ENCODE data around the gene NOD2.

NOD2 gene

DNA sequence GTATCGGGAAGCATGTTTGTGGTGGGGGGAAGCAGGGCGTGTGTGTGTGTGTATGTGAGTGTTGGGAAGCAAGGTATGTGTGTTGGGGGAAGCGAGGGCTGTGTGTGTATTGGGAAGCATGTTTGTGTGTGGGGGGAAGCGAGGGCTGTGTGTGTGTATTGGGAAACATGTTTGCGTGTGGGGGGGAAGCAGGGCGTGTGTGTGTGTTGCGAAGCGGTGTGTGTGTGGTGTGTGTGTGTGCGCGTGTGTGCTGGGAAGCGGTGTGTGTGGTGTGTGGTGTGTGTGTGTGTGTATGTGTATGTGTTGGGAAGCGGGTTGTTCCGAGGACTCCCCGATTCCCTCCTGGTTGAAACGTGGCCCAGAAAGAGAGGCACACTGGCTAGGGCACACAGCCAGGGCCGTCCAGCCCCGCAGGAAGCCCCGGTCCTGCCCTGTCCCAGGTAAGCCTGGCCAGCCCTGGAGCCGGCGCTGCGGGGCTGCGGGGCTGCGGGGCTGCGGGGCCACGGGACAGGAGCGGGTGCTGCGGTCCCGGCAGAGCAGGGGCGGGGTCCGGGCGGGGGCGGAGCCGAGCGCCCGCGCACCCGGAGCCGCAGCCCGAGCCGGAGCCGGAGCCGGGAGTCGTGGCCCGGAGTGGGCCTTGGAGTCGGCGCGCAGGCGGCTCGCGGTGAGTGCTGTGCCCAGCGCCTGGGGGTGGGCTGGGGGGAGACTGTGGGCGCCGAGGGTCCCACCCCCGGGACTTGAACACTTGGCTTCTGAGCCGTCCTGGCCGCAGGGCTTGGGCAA lies at the start of gene NOD2:
Gene NOD2 (plus strand): TSS at position 608 of the 783 bp plus-strand sequence. CDS start 5,890 bp downstream, outside the sequence.
- peak; percentile 42 for DNase-seq

- DNase-seq: no peak
Observed at GRCh38 chr16:50644245-50644644, 49.2 kb upstream of the NOD2 start.

DNA sequence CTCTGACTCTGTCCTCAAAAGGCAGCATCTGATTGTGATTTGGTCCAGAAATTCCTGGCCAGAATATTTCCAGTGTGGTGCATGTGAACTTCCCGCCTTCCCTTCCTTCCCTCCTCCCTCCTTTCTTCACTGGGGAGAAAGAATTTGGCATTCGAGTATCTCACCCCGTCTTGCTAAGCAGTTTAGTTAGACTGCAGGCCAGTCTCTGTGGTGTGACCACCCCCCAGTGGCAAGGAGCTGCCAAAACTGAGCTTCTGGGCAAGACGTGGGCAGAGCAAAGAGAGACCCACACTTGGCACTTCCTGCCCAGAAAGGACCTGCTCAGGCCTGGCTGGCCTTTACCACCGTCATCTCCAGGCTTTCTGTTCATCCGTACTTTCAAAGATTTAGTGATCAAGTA lies 48.7 kb upstream of the NOD2 start:
- DNase-seq: peak; percentile 44

GRCh38 chr16:50645563-50646220 lies 47.7 kb upstream of the NOD2 start:
- peak; percentile 60 for DNase-seq

DNA sequence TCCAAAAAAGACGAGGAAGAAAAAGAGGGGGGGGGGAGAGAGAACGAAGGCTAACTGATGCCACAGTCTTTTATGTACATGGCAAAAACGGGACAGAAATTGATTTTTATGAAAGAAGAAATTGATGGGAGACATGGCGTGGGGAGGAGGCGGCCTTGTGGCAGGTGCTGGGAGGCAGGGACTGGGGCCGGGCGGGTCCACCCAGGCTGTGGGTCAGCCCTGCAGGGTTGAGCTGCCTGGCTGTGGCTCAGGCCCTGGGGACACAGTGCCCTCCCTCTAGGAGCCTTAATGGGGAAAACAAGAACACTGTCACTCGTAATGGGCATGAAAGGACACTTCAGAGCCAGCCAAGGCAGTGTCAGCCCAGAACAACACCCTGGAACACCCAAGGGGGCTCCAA lies 47.1 kb upstream of the NOD2 start:
- DNase-seq: no peak

- DNase-seq: no peak
Observed at GRCh38 chr16:50651835-50652438, 41.5 kb upstream of the NOD2 start.

GRCh38 chr16:50652836-50653425 lies 40.5 kb upstream of the NOD2 start:
- DNase-seq: no peak

- peak; percentile 45 for DNase-seq
Observed at GRCh38 chr16:50653633-50654519, 39.5 kb upstream of the NOD2 start.

DNA sequence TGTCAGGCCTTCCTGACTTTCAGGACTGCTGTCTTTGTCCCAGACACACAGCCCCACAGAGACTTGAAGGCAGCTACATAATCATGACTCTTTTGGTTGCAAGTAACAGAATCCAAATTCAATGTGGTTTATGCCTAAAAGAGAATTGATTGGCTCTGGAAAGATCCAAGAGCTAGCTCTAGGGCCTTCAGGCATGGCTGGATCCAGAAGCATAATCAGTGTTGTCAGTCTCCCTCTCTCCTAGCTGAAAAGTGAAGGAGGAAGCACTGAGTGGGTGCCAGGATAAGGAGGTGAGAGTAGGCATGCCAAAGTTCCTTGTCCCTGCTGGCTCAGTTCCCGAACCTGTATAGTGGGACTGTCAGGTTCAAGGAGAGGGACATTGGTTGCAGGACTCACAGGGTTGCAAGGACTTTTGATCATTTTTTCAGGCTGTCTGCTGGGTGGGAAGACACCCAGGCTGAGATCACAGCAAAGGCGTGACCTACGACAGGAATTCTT lies 37.8 kb upstream of the NOD2 start:
- no peak for DNase-seq

DNA sequence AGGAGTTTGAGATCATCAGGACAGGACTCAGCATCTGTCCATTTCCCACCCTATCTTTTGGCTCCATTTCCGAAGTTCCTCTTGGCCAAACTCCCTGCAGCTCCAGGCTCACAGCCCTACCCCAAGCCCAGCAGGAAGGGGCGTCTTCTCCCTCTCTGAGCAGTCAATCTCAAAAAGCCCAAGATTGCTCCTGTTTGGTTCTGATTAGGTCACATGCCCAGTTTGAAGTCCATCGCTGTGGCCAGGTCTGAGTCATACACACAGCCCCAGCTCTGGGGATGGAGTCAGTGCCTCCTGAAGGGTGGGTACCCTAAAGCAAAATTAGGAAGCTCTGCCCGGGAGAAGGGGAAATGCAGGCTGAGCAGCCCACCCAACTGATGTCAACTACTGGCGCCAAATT lies 36.2 kb upstream of the NOD2 start:
- DNase-seq: no peak

DNA sequence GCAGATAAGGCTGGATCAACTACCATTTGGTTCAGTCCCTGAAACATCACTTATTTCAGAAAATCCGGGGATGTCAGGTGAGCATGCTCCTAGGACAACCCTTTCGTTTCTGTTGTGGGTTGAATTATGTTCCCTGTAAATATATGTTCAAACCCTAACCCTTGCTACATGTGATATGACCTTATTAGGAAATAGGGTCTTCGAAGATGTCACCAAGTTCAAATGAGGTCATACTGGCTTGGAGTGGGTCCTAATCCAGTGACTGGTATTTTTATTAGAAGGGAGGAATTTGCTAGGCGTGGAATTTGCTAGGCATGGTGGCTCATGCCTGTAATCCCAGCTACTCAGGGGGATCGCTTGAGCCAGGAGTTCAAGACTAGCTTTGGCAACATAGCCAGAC lies 33.6 kb upstream of the NOD2 start:
- DNase-seq: no peak

- no peak for DNase-seq
Observed at GRCh38 chr16:50662306-50662940, 31.0 kb upstream of the NOD2 start.

- DNase-seq: no peak
Observed at GRCh38 chr16:50664270-50664669, 29.1 kb upstream of the NOD2 start.

GRCh38 chr16:50665128-50665878 lies 28.1 kb upstream of the NOD2 start:
- DNase-seq: peak; percentile 93

DNA sequence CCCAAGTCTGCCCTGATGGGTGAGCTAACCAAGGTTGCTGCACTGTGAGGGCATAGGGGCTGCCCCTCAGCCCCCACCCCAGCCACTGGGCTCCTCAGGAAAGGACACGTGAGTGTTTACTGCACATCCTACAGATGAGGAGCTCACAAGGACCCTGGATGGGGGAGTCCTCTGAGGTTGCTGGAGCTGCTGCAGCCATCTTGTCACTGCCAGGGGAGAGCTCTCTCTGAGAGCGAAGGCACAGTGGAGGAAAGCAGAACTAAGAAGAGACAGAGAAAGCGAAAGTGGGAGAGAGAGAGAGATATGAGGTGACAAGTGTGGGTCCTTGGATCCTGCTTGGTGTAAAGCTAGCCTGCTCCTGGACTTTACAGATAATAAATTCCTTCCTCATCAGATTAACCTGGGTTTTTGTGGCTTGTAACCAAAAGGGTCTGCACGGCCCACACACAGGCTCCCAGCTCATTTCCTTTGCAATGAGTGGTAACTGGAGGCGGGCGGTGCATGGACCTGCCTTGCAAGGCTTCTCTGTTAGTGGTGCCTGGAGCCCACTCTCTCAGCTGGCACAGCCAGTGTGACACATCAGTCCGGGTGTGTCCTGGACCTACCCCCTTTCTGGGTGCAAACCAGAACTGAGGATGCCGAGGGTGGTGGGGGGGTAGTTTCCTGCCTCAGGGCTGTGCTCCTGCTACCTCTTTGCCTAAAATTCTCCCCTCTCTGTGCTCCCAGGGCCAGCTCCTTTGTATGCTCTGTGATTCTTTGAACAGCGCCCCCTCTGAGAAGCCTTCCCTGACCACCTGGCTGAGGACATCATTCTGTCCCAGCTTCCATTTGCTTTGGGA lies 26.5 kb upstream of the NOD2 start:
- DNase-seq: no peak

GRCh38 chr16:50667497-50668367 lies 25.7 kb upstream of the NOD2 start:
- no peak for DNase-seq

DNA sequence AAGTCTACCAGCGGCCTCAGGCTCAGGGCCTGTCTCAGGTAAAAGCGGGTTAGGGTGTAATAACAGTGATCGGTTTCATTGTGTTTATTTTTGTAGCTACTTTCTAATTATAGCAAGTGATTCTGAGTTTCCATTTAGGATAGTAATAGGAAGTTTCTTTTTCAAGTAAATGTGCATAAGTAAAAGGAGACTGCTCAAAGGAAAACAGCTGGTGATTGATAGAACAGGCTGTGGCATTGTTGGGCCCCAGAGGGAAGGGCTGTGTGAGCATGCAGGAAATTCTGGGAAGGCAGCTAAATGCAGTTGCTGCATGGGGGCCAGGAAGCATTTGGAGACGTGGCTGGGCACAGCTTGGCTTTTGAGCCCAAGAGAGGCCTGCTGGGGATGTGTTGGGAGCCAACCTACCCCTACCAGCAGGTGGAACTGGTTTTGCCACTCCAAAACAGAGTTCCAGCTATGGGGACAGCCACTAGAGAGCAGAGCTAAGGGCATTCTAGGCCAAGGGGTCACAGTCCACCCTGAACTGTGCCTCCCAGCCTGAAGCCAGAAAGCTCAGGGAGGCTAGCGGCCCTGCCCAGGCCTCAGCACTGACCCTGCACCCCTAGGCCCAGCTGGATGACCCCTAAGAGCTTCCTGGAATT lies 24.9 kb upstream of the NOD2 start:
- no peak for DNase-seq

GRCh38 chr16:50669741-50670140 lies 23.7 kb upstream of the NOD2 start:
- DNase-seq: no peak

DNA sequence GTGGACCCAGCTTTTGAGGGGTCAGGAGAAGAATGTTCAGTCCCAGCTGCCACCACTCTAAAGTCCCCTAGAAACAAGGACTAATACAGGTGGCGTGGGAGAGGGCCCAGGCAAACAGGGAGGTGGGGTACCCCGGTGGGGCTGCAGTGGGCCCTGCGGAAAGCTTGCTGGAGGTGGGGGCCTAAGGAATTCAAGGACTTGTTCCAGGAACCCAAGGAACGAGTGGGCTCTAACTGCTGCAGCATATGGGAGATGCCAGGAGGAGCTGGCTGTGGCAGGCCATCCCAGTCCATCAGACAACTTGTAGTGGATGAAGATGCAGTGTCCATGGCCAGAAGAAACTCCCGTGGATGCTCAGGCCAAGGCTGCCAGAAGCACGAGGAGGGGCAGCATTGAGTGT lies 22.9 kb upstream of the NOD2 start:
- no peak for DNase-seq
